ENCODE results near the gene RPP25L. TPM values are rescaled to one million over a fixed set of nuclear protein-coding genes. Genes with fewer than 3 reads are reported as not detected.

RPP25L gene
- total and polyA plus RNA-seq, 8 donors: 17.7 to 22.4 (median 20.6) TPM

DNA sequence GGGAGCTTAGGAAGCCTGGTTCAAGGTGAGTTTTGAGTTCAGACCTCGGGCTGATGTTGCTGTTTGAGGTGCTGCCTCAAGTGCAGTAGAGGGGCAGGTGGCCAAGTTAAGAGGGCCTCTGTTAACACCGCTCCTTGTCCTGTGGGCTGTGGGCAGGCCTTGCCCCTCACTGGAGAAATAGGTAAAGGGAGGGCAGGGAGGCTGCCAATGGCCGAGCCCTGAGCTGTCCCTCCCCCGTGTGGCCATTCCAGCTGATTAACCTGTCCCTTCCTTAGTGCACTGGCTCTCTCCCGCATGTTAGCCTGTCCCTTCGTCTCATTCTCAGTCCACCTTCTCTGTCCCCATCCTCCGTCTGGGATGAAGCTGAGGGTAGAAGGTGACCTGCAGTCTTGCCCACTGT lies 43.8 kb downstream of the RPP25L start:
- TF ChIP-seq, protein P1, sequence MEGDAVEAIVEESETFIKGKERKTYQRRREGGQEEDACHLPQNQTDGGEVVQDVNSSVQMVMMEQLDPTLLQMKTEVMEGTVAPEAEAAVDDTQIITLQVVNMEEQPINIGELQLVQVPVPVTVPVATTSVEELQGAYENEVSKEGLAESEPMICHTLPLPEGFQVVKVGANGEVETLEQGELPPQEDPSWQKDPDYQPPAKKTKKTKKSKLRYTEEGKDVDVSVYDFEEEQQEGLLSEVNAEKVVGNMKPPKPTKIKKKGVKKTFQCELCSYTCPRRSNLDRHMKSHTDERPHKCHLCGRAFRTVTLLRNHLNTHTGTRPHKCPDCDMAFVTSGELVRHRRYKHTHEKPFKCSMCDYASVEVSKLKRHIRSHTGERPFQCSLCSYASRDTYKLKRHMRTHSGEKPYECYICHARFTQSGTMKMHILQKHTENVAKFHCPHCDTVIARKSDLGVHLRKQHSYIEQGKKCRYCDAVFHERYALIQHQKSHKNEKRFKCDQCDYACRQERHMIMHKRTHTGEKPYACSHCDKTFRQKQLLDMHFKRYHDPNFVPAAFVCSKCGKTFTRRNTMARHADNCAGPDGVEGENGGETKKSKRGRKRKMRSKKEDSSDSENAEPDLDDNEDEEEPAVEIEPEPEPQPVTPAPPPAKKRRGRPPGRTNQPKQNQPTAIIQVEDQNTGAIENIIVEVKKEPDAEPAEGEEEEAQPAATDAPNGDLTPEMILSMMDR (IDR thresholded peaks at IDR 0.05): no peak
- Histone ChIP-seq H3K4me3 (no peak overlapping the region), H3K27ac (no peak overlapping the region), H3K36me3 (no peaks in the 10 kb centered on the region), H3K9me3 (no peaks in the 10 kb centered on the region), H3K27me3 (peaks cover 0 to 56% of the 10 kb centered on the region in 2 donors), H3K4me1 (no peaks in the 10 kb centered on the region)
- DNase-seq (peak in 1 of 4 donors; percentile 34), ATAC-seq (no peak)
- intact Hi-C loops (cut with DNase I): no loop called here

DNA sequence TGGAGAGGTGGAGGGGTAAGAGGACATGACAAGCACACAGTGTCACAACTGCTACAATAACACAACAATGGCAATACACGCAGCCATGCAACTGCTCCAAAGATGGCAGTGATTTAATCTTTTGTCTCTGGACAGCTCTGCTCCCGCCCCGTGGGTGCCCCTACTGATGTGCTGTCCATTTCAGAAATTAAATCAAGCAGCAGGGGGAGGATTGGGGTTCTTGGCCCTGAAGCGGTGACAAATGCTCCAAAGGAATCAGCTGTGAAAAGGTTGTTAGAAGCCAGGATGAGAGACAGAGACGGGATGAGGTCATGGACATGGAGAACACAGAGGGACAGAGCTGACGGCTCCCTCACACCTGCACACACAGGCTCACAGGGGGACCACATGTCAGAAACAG lies 44.9 kb downstream of the RPP25L start:
- H3K4me3 ChIP-seq: no peak overlapping the region
- H3K27ac ChIP-seq: no peak overlapping the region
- H3K36me3 ChIP-seq: no peaks in the 10 kb centered on the region
- H3K27me3 ChIP-seq: peaks cover 0 to 58% of the 10 kb centered on the region in 2 donors
- no peak for DNase-seq
- no peaks in the 10 kb centered on the region for H3K4me1 ChIP-seq
- ATAC-seq: no peak
- intact Hi-C loops (cut with DNase I): no loop called here
- TF ChIP-seq, protein P1 (IDR thresholded peaks at IDR 0.05): no peak
- peaks cover 0 to 3% of the 10 kb centered on the region in 2 donors for H3K9me3 ChIP-seq

DNA sequence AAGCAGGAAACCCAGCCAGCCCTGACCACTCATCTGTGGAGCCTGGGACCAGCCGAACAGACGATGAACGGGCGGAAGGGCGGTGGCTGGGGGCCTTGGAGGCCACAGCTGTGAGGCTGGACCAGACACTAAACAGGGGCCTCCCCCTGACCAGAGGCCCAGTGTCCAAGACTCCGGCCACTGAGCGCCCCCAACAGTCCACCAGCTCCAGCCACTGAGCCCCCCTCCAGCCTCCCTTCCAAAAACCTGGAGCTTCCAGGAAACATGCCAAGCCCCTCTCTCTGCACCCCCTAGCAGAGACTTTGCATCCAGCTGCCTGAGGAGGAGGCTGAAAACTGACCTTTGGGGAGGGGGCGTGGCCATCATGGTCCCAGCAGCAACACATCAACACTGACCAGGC lies 45.6 kb downstream of the RPP25L start:
- no peaks in the 10 kb centered on the region for H3K36me3 ChIP-seq
- intact Hi-C loops (cut with DNase I): no loop called here
- H3K4me3 ChIP-seq: no peak overlapping the region
- peaks cover 0 to 5% of the 10 kb centered on the region in 2 donors for H3K9me3 ChIP-seq
- peaks cover 0 to 59% of the 10 kb centered on the region in 2 donors for H3K27me3 ChIP-seq
- H3K27ac ChIP-seq: no peak overlapping the region
- DNase-seq: no peak
- TF ChIP-seq, protein P1 (IDR thresholded peaks at IDR 0.05): no peak
- no peaks in the 10 kb centered on the region for H3K4me1 ChIP-seq
- no peak for ATAC-seq

DNA sequence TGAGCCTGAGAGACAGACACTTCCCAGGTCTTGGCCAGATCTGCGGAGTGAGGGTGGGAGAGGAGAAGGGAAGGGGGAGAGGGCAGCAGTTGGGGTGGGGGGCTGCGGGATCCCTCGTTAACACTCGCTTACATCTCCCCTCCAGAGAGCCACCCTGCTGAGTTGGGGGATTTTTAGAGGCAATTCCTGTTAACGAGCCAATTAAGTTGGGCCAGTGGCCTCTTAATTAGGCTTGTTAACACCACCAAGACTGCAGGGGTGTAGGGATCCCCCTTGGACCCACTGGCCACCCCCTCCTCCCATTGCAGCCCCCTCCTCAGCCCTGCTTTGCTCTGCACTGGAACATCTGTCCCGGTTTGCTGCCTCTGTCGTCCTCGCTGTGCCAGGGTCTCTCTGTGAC lies 46.0 kb downstream of the RPP25L start:
- TF ChIP-seq, protein P1 (IDR thresholded peaks at IDR 0.05): no peak
- no peak overlapping the region for H3K27ac ChIP-seq
- intact Hi-C loops (cut with DNase I): no loop called here
- H3K4me1 ChIP-seq: peaks cover 0 to under 1% of the 10 kb centered on the region in 2 donors
- peaks cover 0 to 64% of the 10 kb centered on the region in 2 donors for H3K27me3 ChIP-seq
- ATAC-seq (no peak), DNase-seq (peak in 1 of 4 donors; percentile 12)
- peaks cover 0 to 5% of the 10 kb centered on the region in 2 donors for H3K9me3 ChIP-seq
- H3K36me3 ChIP-seq: no peaks in the 10 kb centered on the region
- H3K4me3 ChIP-seq: no peak overlapping the region

DNA sequence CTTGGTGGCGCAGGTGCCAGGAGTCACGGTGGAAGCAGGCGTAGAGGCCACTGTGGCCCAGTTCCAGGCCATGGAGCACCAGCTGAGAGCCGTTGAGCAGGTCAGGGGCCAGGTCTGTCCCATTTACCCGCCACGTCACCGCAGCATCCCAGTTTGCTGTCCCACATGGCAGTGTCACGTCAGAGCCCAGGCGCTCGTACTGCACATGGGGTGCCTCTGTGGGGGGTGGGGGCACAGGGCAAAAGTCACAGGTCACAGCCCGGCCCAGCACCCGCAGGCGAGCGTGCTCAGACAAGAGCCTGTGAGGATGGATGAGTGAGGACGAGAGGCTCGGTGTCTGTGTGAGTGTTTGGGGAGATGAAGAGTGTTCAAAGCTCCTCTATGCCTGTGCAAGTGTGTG lies 47.3 kb downstream of the RPP25L start:
- no peak overlapping the region for H3K4me3 ChIP-seq
- TF ChIP-seq, protein P1 (IDR thresholded peaks at IDR 0.05): no peak
- H3K9me3 ChIP-seq: peaks cover 0 to 5% of the 10 kb centered on the region in 2 donors
- ATAC-seq (no peak), DNase-seq (no peak)
- no peaks in the 10 kb centered on the region for H3K36me3 ChIP-seq
- peaks cover 0 to 76% of the 10 kb centered on the region in 2 donors for H3K27me3 ChIP-seq
- H3K4me1 ChIP-seq: peaks cover 3 to 12% of the 10 kb centered on the region in 2 donors
- intact Hi-C loops (cut with DNase I): no loop called here
- no peak overlapping the region for H3K27ac ChIP-seq
